Measurements from ENCODE around the gene MEOX1.

GRCh38 chr17:43626023-43626422 lies 35.7 kb downstream of the MEOX1 start:
- TF ChIP-seq, protein P1, sequence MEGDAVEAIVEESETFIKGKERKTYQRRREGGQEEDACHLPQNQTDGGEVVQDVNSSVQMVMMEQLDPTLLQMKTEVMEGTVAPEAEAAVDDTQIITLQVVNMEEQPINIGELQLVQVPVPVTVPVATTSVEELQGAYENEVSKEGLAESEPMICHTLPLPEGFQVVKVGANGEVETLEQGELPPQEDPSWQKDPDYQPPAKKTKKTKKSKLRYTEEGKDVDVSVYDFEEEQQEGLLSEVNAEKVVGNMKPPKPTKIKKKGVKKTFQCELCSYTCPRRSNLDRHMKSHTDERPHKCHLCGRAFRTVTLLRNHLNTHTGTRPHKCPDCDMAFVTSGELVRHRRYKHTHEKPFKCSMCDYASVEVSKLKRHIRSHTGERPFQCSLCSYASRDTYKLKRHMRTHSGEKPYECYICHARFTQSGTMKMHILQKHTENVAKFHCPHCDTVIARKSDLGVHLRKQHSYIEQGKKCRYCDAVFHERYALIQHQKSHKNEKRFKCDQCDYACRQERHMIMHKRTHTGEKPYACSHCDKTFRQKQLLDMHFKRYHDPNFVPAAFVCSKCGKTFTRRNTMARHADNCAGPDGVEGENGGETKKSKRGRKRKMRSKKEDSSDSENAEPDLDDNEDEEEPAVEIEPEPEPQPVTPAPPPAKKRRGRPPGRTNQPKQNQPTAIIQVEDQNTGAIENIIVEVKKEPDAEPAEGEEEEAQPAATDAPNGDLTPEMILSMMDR (IDR thresholded peaks at IDR 0.05): no peak
- no peak for TF ChIP-seq POLR2A (IDR thresholded peaks at IDR 0.05)

All from Peyer's patch (tissue), 4 donors.